Rectal smooth muscle tissue (tissue), 1 donor: Measurements from ENCODE around the gene CSAD.
A peak's percentile ranks its signal among the peaks of the same experiment; 100 is the strongest.
"Not testable (repeated sequence)": the region's sequence is repeated elsewhere in the genome, so short reads cannot be mapped to it uniquely, and the experiment has no call there.

Experiments used
- H3K27ac ChIP-seq: one replicate; pipeline ENCODE4 v1.7.0; 2013; ENCODE audit warnings: low read depth, low read length, inconsistent platforms
- H3K27me3 ChIP-seq: one replicate; pipeline ENCODE4 v1.7.0; 2013; ENCODE audit warnings: low read length; ENCODE audit not compliant: control insufficient read depth, insufficient read depth
- H3K36me3 ChIP-seq: one replicate; pipeline ENCODE4 v1.7.0; 2013; ENCODE audit warnings: low read length; ENCODE audit not compliant: control insufficient read depth, insufficient read depth
- H3K4me1 ChIP-seq: one replicate; pipeline ENCODE4 v1.7.0; 2013; ENCODE audit warnings: low read length; ENCODE audit not compliant: control insufficient read depth, insufficient read depth
- H3K4me3 ChIP-seq: one replicate; pipeline ENCODE4 v1.7.0; 2013; ENCODE audit warnings: low read length
- H3K9ac ChIP-seq: one replicate; pipeline ENCODE4 v1.7.0; 2013; ENCODE audit warnings: low read length

The CSAD gene

GRCh38 chr12:53214221-53214620, 33.5 kb upstream of the CSAD start:
- Histone ChIP-seq H3K4me1 (peaks cover 12% of the 10 kb centered on the region), H3K9ac (no peak overlapping the region), H3K27me3 (no peaks in the 10 kb centered on the region), H3K27ac (no peak overlapping the region), H3K36me3 (peaks cover 29% of the 10 kb centered on the region), H3K4me3 (no peak overlapping the region)

GRCh38 chr12:53213348-53213747, 32.6 kb upstream of the CSAD start:
- H3K27ac ChIP-seq, result no peak overlapping the region
- peaks cover 17% of the 10 kb centered on the region for H3K4me1 ChIP-seq
- no peak overlapping the region for H3K9ac ChIP-seq
- no peaks in the 10 kb centered on the region for H3K27me3 ChIP-seq
- peaks cover 29% of the 10 kb centered on the region for H3K36me3 ChIP-seq
- H3K4me3 ChIP-seq, result no peak overlapping the region

DNA sequence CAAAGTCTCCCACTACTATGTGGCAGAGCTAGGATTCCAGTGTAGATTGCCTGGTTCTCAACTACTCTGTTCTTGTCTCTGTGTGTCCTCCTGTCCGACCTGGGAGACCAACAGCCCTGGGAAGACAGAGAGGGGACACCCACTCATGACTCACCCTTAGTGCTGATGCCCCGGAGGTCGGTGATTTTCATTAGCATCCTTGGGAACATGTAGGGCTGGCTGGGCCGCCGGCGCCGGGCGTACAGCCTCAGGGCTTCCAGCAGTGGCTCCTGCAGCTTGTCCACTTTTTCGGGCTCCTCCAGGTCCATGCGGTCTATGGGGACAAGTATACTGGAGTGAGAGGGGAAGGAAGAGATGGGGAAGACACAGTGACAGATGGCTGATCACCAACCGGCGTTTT, 32.2 kb upstream of the CSAD start:
- Histone ChIP-seq H3K4me1 (peaks cover 15% of the 10 kb centered on the region), H3K27ac (no peak overlapping the region), H3K27me3 (no peaks in the 10 kb centered on the region), H3K36me3 (peaks cover 29% of the 10 kb centered on the region), H3K4me3 (no peak overlapping the region), H3K9ac (no peak overlapping the region)

- no peaks in the 10 kb centered on the region for H3K27me3 ChIP-seq
- H3K36me3 ChIP-seq, result peaks cover 29% of the 10 kb centered on the region
- no peak overlapping the region for H3K9ac ChIP-seq
- peaks cover 6% of the 10 kb centered on the region for H3K4me1 ChIP-seq
- H3K27ac ChIP-seq, result no peak overlapping the region
- H3K4me3 ChIP-seq, result no peak overlapping the region
Observed at GRCh38 chr12:53211476-53212381, 31.0 kb upstream of the CSAD start.

GRCh38 chr12:53210843-53211242, 30.1 kb upstream of the CSAD start:
- Histone ChIP-seq H3K4me1 (peaks cover 6% of the 10 kb centered on the region), H3K36me3 (peaks cover 29% of the 10 kb centered on the region), H3K4me3 (no peak overlapping the region), H3K27ac (no peak overlapping the region), H3K27me3 (no peaks in the 10 kb centered on the region), H3K9ac (no peak overlapping the region)

DNA sequence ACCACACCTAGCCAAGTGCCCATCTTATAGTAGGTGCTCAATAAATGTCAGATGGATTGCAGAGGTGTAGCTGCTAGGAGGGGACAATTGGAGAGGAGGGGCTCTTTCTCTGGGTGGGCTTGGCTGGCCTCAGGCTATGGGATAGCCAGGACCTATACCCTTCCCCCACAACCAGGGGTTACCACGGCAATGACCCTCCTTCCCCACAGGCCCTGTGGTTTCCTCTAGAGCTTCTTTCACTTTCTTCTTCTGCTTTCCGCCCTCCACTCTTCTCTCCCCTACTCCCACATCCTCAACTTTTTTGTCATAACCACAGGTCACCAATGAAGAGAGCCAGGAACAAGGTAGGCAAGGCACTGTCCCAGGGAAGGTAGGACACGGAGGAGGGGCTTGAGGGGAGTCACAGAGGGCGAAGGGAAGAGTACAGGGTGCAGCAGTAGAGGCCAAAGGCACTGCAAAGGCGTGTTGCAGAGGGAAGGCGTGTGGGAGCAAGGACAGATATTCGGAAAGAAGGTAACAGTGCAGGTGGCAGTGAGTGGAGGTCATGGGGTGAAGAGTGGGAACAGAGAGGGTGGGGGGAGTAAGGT, 28.2 kb upstream of the CSAD start:
- Histone ChIP-seq H3K4me1 (peaks cover 6% of the 10 kb centered on the region), H3K4me3 (peak overlapping the region; percentile 7), H3K27ac (no peak overlapping the region), H3K36me3 (peaks cover 22% of the 10 kb centered on the region), H3K27me3 (no peaks in the 10 kb centered on the region), H3K9ac (no peak overlapping the region)

GRCh38 chr12:53208435-53208834, 27.7 kb upstream of the CSAD start:
- Histone ChIP-seq H3K36me3 (peaks cover 16% of the 10 kb centered on the region), H3K27ac (no peak overlapping the region), H3K4me3 (no peak overlapping the region), H3K27me3 (no peaks in the 10 kb centered on the region), H3K4me1 (peaks cover 6% of the 10 kb centered on the region), H3K9ac (no peak overlapping the region)

- Histone ChIP-seq H3K9ac (no peak within 1 kb of the TSS), H3K4me1 (peaks cover 6% of the 10 kb centered on the region), H3K36me3 (peaks cover 8% of the 10 kb centered on the region), H3K4me3 (peak within 1 kb of the TSS; percentile 5), H3K27me3 (no peaks in the 10 kb centered on the region), H3K27ac (no peak within 1 kb of the TSS)
Observed at GRCh38 chr12:53207042-53207441, 26.3 kb upstream of the CSAD start, which contains the start of gene ITGB7. TSS of gene ITGB7 (minus strand) at chr12:53207251. CDS start at chr12:53200443, 6,808 bp downstream.

GRCh38 chr12:53205747-53206419, 25.2 kb upstream of the CSAD start:
- Histone ChIP-seq H3K9ac (no peak overlapping the region), H3K27ac (no peak overlapping the region), H3K4me1 (peaks cover 6% of the 10 kb centered on the region), H3K36me3 (peaks cover 1% of the 10 kb centered on the region), H3K4me3 (peak overlapping the region; percentile 4), H3K27me3 (no peaks in the 10 kb centered on the region)

DNA sequence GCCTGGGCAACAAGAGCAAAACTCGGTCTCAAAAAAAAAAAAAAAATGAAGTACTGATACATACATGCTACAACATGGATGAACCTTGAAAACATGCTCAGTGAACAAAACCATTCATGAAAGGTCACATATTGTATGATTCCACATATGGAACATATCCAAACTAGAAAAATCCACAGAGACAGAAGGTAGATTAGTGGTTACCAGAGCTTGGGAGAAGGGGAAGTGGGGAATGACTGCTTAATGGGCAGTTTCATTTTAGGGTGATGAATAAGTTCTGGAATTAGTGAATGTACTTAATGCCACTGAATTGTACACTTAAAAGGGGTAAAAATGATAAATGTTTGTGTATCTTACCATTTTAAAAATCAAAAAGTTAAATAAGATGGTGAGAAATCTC, 23.6 kb upstream of the CSAD start:
- no peaks in the 10 kb centered on the region for H3K27me3 ChIP-seq
- no peak overlapping the region for H3K9ac ChIP-seq
- H3K27ac ChIP-seq, result no peak overlapping the region
- peaks cover 6% of the 10 kb centered on the region for H3K4me1 ChIP-seq
- no peak overlapping the region for H3K4me3 ChIP-seq
- no peaks in the 10 kb centered on the region for H3K36me3 ChIP-seq

- not testable (repeated sequence) for H3K27ac ChIP-seq, H3K4me1 ChIP-seq, H3K9ac ChIP-seq, H3K27me3 ChIP-seq, H3K36me3 ChIP-seq, H3K4me3 ChIP-seq
Observed at GRCh38 chr12:53202316-53202715, 21.6 kb upstream of the CSAD start.

GRCh38 chr12:53201639-53202038, 20.9 kb upstream of the CSAD start:
- H3K9ac ChIP-seq, result no peak overlapping the region
- no peak overlapping the region for H3K4me3 ChIP-seq
- no peaks in the 10 kb centered on the region for H3K4me1 ChIP-seq
- no peak overlapping the region for H3K27ac ChIP-seq
- no peaks in the 10 kb centered on the region for H3K36me3 ChIP-seq
- no peaks in the 10 kb centered on the region for H3K27me3 ChIP-seq
